Neuron (in vitro differentiated cells): ENCODE measurements around the gene TMEM44.

Experiments
- H2AFZ ChIP-seq: one replicate; pipeline ENCODE4 v1.6.1; 2013; ENCODE audit warnings: low read depth, mild to moderate bottlenecking, inconsistent platforms, low read length, moderate library complexity
- H3K27me3 ChIP-seq: one replicate; pipeline ENCODE4 v1.6.1; 2013; ENCODE audit warnings: low read length; ENCODE audit not compliant: insufficient read depth
- H3K36me3 ChIP-seq: one replicate; pipeline ENCODE4 v1.6.1; 2013; ENCODE audit warnings: low read length; ENCODE audit not compliant: insufficient read depth
- H3K4me1 ChIP-seq: one replicate; pipeline ENCODE4 v1.6.1; 2013; ENCODE audit warnings: low read length; ENCODE audit not compliant: insufficient read depth
- H3K4me3 ChIP-seq: 2 replicates; pipeline ENCODE4 v1.5.1; 2013; ENCODE audit warnings: mild to moderate bottlenecking, low read length, moderate library complexity
- H3K9me3 ChIP-seq: one replicate; pipeline ENCODE4 v1.6.1; 2013; ENCODE audit warnings: low read length

The TMEM44 gene

DNA sequence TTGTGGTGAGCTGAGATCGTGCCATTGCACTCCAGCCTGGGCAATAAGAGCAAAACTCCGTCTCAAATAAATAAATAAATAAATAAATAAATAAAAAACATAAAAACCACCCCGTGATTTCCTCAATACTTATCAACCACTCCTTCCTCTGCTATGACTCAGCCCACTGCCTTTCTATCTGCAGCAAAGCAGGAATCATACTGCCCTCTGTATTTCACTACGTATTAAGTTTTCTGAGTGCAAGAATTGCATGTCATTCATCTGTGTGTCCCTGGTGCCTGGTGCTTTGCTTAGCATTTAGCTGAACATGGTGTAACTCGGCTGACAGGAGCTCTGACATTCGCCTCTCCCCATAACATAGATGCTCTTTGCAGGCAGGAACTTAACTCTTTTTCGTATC, 31.6 kb upstream of the TMEM44 start:
- no peaks in the 10 kb centered on the region for H3K9me3 ChIP-seq
- H3K4me1 ChIP-seq = no peaks in the 10 kb centered on the region
- H2AFZ ChIP-seq = no peak overlapping the region
- peaks cover 56% of the 10 kb centered on the region for H3K36me3 ChIP-seq
- H3K27me3 ChIP-seq = no peaks in the 10 kb centered on the region
- H3K4me3 ChIP-seq = no peak overlapping the region

DNA sequence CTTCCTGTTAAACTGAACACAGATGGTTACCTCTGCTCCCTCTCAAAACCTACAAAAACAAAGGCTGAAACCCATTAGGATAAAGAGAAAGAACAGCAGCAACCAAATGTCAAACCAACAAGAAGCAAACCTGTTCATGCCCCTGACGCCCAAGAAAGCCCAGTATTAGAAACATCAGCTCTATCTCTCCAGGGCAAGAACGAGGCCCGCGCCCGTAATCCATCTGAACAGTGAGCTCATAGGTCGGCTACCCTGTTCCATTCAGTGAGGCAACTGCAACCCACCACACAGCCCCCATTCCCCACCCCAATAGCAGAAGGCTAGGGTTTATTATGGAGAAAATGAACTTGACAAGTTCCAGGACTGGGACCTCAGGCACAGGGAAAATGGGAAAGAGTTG, 28.7 kb upstream of the TMEM44 start:
- no peaks in the 10 kb centered on the region for H3K27me3 ChIP-seq
- H3K36me3 ChIP-seq = peaks cover 61% of the 10 kb centered on the region
- H3K9me3 ChIP-seq = no peaks in the 10 kb centered on the region

DNA sequence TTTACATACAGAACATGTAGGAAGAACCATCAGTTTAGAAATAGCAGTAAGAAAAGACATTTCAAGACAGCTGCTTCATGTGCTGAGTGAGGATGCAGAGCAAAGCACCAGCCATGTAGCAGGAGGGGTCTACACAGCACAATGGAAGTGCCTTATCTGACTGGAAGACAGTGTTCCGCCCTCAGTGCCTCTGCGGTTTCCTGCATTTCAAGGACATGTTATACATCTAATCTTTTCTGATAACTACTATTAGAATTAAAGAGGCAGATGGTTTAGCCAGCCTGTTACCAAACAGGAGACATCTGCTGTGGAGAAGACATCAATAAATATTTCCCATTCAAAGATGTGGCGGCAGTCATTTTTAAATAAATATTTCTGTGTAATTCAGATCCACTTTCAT, 28.2 kb upstream of the TMEM44 start:
- Histone ChIP-seq H3K4me1 (no peaks in the 10 kb centered on the region), H3K4me3 (no peak overlapping the region), H3K36me3 (peaks cover 56% of the 10 kb centered on the region), H3K9me3 (no peaks in the 10 kb centered on the region), H3K27me3 (no peaks in the 10 kb centered on the region), H2AFZ (no peak overlapping the region)

More for the DNA sequence above, 28.7 kb upstream of the TMEM44 start:
- Histone ChIP-seq H3K4me3 (no peak overlapping the region), H3K4me1 (no peaks in the 10 kb centered on the region), H2AFZ (no peak overlapping the region)

DNA sequence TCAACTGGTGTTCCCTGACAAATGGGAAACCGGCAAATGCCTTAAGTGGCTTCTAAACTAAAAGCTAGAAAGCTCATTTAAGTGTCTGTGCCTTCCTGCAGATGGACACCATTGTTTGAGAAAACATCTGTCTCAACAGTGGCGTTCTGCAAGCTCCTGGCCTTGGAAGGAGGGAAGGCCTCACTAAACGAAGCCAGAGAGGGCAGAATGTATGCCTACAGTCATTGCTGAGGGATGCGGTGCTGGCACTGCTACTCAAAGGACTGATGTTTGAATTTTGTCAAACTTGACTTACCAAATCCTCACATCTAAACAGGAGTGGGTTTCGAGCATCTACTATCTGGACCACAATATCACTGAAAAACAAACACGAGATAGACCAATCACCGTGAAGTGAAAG, 26.6 kb upstream of the TMEM44 start:
- H3K36me3 ChIP-seq = peaks cover 44% of the 10 kb centered on the region

DNA sequence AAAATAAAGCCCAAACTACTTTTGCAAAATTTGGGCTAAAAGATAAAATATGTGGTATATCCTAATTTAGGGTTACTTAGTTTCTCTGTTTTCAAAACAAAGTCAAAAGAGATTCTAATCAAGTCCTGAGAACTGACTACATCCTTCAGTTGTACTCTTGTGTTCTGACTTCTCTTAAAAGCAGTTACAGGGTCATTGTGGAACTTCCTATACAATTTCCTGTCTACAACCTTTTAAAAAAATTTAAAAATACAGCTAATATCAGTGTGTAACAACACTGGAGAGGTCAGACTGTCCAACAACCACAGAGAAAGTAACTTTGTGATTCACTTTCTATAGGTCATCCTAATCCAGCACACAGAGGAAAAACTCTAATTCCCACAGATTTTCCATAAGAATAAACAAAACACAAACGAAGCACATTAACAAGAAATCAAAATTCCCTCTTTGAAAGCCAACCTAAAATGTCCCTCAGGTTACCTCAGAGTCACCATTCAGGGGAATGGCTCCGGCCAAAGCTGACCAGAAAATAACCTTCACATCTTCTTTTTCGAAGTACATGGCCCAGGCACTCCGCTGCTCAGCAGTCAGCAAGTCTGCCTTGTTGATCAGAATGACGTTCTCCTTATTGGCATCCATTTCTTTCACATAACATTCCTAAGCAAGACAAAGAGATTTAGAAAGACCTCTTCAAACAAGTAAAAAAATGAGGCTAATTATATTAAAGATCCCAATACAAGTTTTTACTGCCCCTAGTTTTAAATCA, 25.4 kb upstream of the TMEM44 start:
- Histone ChIP-seq H3K4me1 (no peaks in the 10 kb centered on the region), H3K9me3 (no peaks in the 10 kb centered on the region), H2AFZ (no peak overlapping the region), H3K4me3 (no peak overlapping the region), H3K36me3 (peaks cover 48% of the 10 kb centered on the region), H3K27me3 (no peaks in the 10 kb centered on the region)

More for the DNA sequence above, 26.6 kb upstream of the TMEM44 start:
- Histone ChIP-seq H3K4me1 (no peaks in the 10 kb centered on the region), H3K4me3 (no peak overlapping the region), H3K27me3 (no peaks in the 10 kb centered on the region), H3K9me3 (no peaks in the 10 kb centered on the region), H2AFZ (no peak overlapping the region)

DNA sequence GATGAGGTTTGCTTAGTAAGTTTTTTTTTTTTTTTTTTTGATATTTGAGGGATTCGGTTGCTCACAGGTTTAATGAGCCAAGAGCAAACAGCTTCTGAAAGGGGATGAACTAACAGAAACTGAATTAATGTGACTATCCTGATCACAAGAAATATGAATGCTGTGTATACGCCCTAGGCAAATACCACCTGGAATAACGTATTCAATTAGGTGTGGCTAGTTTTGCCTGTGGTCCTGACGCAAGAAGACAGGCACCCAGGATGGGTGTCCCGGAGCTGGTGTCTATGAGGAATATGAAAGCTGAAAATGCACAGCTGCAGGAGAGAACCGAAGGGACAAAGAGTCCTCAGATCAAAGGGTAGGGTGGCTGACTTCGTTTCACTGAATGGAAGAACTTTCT, 24.2 kb upstream of the TMEM44 start:
- Histone ChIP-seq H3K27me3 (no peaks in the 10 kb centered on the region), H3K36me3 (peaks cover 55% of the 10 kb centered on the region), H2AFZ (no peak overlapping the region), H3K4me3 (no peak overlapping the region), H3K4me1 (no peaks in the 10 kb centered on the region), H3K9me3 (no peaks in the 10 kb centered on the region)

DNA sequence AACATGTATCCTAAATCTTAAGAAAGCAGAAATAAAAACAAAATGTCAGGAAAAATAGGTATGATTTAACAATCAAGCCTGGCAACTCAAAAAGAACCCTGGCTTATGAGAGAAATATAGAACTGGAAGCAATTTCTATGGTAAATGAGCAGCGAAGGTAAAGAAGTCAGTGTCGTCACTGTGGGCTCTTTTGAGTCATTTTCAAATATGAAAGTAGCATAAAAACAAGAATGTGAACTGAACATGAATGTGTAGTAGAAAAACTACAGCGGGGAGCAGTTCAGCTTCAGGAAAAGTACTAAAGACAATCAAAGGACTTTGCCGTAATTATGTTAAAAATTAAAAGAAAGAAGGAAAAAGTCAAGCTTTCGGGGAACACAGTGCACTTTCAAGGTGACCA, 21.2 kb upstream of the TMEM44 start:
- Histone ChIP-seq H3K36me3 (peaks cover 64% of the 10 kb centered on the region), H3K9me3 (no peaks in the 10 kb centered on the region), H2AFZ (no peak overlapping the region), H3K4me1 (no peaks in the 10 kb centered on the region), H3K4me3 (no peak overlapping the region), H3K27me3 (no peaks in the 10 kb centered on the region)

DNA sequence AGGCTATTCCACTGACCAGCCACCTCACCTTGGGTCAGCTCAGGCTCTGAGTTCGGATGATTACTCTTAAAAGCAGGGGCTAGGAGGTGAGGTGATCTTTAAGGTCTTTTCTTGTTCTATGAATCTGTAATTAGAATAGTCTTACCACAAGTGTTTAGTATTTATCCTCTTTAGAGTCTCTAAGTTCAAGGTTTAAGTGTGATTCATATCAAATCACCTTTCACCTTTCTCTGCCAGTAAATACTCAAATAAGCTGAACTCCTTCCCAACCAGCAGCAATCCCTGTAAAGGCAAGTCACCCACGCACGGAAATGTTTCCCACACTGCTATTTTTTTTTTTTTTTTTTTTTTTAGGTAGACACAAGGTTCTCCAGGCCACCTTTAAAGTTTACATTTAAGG, 14.5 kb upstream of the TMEM44 start:
- Histone ChIP-seq H2AFZ (no peak overlapping the region), H3K4me3 (no peak overlapping the region), H3K36me3 (peaks cover 74% of the 10 kb centered on the region)

DNA sequence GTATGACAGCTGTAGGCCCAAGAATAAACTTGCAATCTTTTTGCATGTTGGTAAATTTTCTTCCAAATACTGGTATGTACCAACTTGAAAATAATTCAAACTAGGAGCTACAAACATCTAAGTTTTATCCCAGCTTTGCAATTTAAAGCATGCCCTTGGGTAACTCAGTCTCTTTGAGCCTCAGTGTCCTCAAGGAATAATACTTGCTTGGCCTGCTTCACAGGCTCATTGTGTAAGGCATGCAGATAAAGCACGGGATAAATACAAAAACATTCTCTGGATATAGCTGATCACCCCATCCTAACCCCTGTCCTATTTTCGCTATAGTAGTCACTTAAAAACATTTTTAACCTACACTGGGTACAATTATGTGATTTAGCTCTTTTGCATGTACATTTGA, 9.6 kb upstream of the TMEM44 start:
- Histone ChIP-seq H3K9me3 (no peaks in the 10 kb centered on the region), H3K36me3 (peaks cover 57% of the 10 kb centered on the region), H2AFZ (no peak overlapping the region), H3K4me3 (no peak overlapping the region), H3K4me1 (no peaks in the 10 kb centered on the region), H3K27me3 (no peaks in the 10 kb centered on the region)

More for the DNA sequence above, 14.5 kb upstream of the TMEM44 start:
- H3K27me3 ChIP-seq = no peaks in the 10 kb centered on the region
- no peaks in the 10 kb centered on the region for H3K4me1 ChIP-seq
- no peaks in the 10 kb centered on the region for H3K9me3 ChIP-seq

DNA sequence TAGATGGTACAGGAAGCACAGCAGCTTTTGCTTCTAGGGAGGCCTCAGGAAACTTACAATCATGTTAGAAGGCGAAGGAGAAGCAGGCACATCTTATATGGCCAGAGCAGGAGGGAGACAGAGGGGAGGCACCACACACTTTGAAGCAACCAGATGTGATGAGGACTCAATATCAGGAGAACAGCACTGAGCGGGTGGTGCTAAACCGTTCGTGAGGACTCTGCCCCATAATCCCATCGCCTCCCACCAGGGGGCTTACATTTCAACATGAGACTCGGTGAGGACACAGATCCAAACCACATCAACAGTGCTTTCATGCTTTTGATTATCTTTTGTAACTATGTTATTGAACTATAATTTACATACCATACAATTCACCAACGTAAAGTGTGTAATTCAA, 7.6 kb upstream of the TMEM44 start:
- H3K9me3 ChIP-seq = no peaks in the 10 kb centered on the region
- H3K4me1 ChIP-seq = no peaks in the 10 kb centered on the region
- no peak overlapping the region for H3K4me3 ChIP-seq
- H2AFZ ChIP-seq = no peak overlapping the region
- H3K36me3 ChIP-seq = peaks cover 49% of the 10 kb centered on the region
- H3K27me3 ChIP-seq = no peaks in the 10 kb centered on the region

DNA sequence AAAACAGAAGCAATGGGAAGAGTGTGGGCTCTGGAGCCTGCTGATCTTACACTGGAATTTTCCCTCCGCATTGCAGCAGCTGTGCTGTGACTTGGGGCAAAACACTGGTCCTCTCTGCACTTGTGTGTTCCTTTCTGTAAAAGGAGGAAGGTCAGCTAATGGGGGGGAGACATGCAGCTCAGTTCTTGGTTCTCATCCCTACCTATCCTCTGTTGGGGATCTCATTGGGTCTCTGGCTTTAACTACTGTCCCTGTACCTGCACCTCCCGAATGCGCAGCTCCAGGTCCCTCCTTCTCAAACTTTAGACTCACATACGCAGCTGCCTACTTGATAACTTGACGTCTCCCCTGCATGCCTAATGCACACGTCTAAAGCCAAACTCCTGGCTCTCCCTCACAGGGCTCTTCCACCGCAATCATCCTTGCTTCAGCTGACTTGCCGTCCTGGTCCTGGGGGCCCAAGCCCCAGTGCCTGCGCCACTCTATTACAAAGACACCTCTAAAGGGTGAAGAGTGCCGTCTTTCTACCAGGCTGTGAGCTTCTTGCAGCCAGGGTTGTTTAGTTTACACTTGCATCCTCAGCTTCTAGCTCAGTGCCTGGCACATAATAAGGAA, 5.9 kb upstream of the TMEM44 start:
- H2AFZ ChIP-seq = no peak overlapping the region
- no peaks in the 10 kb centered on the region for H3K4me1 ChIP-seq
- H3K27me3 ChIP-seq = no peaks in the 10 kb centered on the region
- H3K4me3 ChIP-seq = no peak overlapping the region
- peaks cover 34% of the 10 kb centered on the region for H3K36me3 ChIP-seq
- H3K9me3 ChIP-seq = no peaks in the 10 kb centered on the region

DNA sequence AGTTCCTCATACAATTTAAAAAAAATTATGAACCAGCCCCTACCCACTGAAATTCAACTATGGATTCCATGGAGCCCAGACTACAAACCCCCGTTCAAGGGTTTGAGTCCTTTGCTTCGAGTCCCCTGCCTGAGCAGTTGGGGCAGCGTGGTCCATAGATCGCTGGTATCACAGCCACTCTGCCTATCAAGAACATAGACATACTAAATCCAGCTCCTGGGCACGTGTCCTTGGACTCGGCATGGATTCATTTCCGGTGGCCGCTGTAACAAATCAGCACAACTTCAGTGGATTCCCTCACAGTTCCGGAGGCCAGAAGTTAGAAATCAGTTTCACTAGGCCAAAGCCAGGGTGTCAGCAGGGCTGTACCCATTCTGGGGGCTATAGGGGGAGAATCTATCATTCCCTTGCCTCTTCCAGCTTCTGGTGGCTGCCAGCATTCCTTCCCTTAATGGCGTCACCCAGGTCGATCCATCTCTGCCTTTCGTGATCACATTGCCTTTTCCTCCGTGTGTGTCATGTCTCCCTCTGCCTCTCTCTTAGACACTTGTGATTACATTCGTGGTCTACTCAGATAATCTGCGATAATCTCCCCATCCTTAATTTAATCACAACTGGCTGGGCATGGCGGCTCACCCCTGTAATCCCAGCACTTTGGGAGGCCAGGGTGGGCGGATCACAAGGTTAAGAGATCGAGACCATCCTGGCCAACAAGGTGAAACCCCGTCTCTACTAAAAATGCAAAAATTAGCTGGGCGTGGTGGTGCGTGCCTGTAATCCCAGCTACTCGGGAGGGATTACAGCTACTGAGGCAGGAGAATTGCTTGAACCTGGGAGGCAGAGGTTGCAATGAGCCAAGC, 4.6 kb upstream of the TMEM44 start:
- Histone ChIP-seq H3K9me3 (no peaks in the 10 kb centered on the region), H3K27me3 (no peaks in the 10 kb centered on the region), H2AFZ (no peak overlapping the region), H3K4me3 (no peak overlapping the region), H3K4me1 (no peaks in the 10 kb centered on the region), H3K36me3 (peaks cover 23% of the 10 kb centered on the region)

DNA sequence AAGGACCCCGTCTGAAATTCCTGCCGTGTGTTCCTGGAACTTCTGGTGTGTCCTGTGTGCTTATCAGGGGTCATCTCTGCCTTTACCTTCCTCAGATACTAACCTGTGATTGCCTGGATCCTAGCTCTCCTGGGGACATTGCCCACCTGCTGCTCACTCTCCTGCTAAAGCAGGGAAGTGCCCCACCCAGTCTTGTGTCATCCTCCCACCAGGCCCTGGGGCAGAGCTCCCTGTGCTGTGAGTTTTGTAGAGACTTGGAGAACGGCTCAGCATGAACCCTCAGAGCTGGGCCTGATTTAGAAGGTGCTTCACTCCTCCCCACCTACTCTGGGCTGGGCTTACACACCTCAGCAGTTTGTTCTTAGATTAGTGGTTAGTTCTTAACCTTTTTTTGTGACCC, 3.8 kb upstream of the TMEM44 start:
- Histone ChIP-seq H3K4me1 (no peaks in the 10 kb centered on the region), H2AFZ (no peak overlapping the region), H3K9me3 (no peaks in the 10 kb centered on the region), H3K36me3 (peaks cover 19% of the 10 kb centered on the region), H3K27me3 (no peaks in the 10 kb centered on the region), H3K4me3 (no peak overlapping the region)
